HepG2 (cell line): ENCODE results near the gene GPR107. TPM values are rescaled to one million over a fixed set of nuclear protein-coding genes. Genes with fewer than 3 reads are reported as not detected.

Experiments
- ATAC-seq: fragments of 200-7000 bp; cut with Tn5 transposase; 3 replicates; pipeline ENCODE4 v1.9.1; 2020; ENCODE audit warnings: mild to moderate bottlenecking, moderate library complexity
- BruUV-seq: library from RNA; stranded (reverse); fragments of 400-500 nt; replicated peaks from 2 replicates; lab custom pipeline; 2021; lab: Mats Ljungman, UMichigan
- CTCF ChIA-PET: fragments of 300-600 bp; formaldehyde crosslinking; extraction: SDS; loops from one replicate; lab custom pipeline; 2021; ENCODE audit warnings: low total read pairs, inconsistent platforms, low intra/inter-chr PET ratio; lab: Yijun Ruan, JAX
- POLR2A ChIA-PET: fragments of 350-600 bp; sonication (Branson Sonifier 250); formaldehyde crosslinking; loops from one replicate; lab custom pipeline; 2020; ENCODE audit warnings: antibody characterized with exemption, inconsistent platforms; lab: Yijun Ruan, JAX
- DNase-seq: peaks from one replicate; pipeline ENCODE4 v3.0.0-alpha.2; 2015; ENCODE audit warnings: low spot score
- FAIRE-seq: peaks from 3 replicates; lab custom pipeline; 2011; peaks lifted over from hg19 to GRCh38; lab: Jason Lieb, UNC
- H2AFZ ChIP-seq: one replicate; pipeline ENCODE4 v1.6.1; 2011; ENCODE audit warnings: low read length, inconsistent platforms
- H3K27ac ChIP-seq: fragments of 300-600 bp; 3 replicates; pipeline ENCODE4 v1.8.0; 2011; ENCODE audit warnings: mixed run types, mild to moderate bottlenecking, mixed read lengths, low read length, inconsistent platforms; ENCODE audit not compliant: insufficient read depth; ENCODE audit errors: extremely low read length
- H3K27me3 ChIP-seq, 2 experiments: fragments of 200-600 bp in 1 of 2; 2 replicates in 1 of 2; 3 replicates in 1 of 2; pipeline versions ENCODE4 v1.6.0 to v1.8.0; 2011; ENCODE audit warnings: low read length in 2 of 2, mild to moderate bottlenecking in 2 of 2, moderate library complexity in 2 of 2, inconsistent platforms in 1 of 2; ENCODE audit not compliant: insufficient read depth in 2 of 2, control insufficient read depth in 1 of 2
- H3K36me3 ChIP-seq, 2 experiments: fragments of 200-600 bp in 1 of 2; replicated peaks in 1 of 2; 2 replicates in 1 of 2; 3 replicates in 1 of 2; pipeline versions ENCODE4 v1.5.1 to v1.8.0; 2011; ENCODE audit warnings: low read length in 2 of 2, inconsistent platforms in 1 of 2; ENCODE audit not compliant: insufficient read depth in 2 of 2, control insufficient read depth in 1 of 2
- H3K4me1 ChIP-seq: 2 replicates; pipeline ENCODE4 v1.5.1; 2012; ENCODE audit warnings: low read length, inconsistent platforms; ENCODE audit not compliant: insufficient read depth
- H3K4me2 ChIP-seq: 2 replicates; pipeline ENCODE4 v1.6.0; 2011; ENCODE audit warnings: low read depth, low read length, inconsistent platforms
- H3K4me3 ChIP-seq, 3 experiments: fragments of 200-600 bp in 1 of 3; sonication (generic), shearing (Covaris generic) in 1 of 3; replicated peaks in 1 of 3; 2 replicates each; pipeline ENCODE4 v1.5.1; 2011 to 2016; ENCODE audit warnings: low read length in 3 of 3, inconsistent platforms in 2 of 3, low read depth in 2 of 3, mild to moderate bottlenecking in 2 of 3, control low read depth in 1 of 3, mixed read lengths in 1 of 3; ENCODE audit not compliant: insufficient read depth in 1 of 3
- H3K79me2 ChIP-seq: one replicate; pipeline ENCODE4 v1.6.1; 2011; ENCODE audit warnings: low read length, inconsistent platforms; ENCODE audit not compliant: insufficient read depth
- H3K9ac ChIP-seq: 2 replicates; pipeline ENCODE4 v1.6.0; 2011; ENCODE audit warnings: mild to moderate bottlenecking, low read depth, low read length, inconsistent platforms; ENCODE audit not compliant: insufficient read depth
- H3K9me3 ChIP-seq: 2 replicates; pipeline ENCODE4 v1.5.1; 2012; ENCODE audit warnings: mild to moderate bottlenecking, low read length
- H4K20me1 ChIP-seq: 2 replicates; pipeline ENCODE4 v1.6.0; 2011; ENCODE audit warnings: inconsistent platforms, mild to moderate bottlenecking, low read length, moderate library complexity; ENCODE audit not compliant: insufficient read depth
- BRCA1 ChIP-seq: sonication (generic); formaldehyde crosslinking; IDR thresholded peaks from 2 replicates; pipeline ENCODE4 v1.4.0; 2020; ENCODE audit warnings: missing genetic modification reagents
- CSRNP2 ChIP-seq: sonication (generic); formaldehyde crosslinking; conservative IDR thresholded peaks from 2 replicates; pipeline ENCODE4 v1.8.0; 2022; ENCODE audit warnings: low read depth, missing genetic modification reagents
- KDM4B ChIP-seq: sonication (generic); formaldehyde crosslinking; IDR thresholded peaks from 2 replicates; pipeline ENCODE4 v1.4.0; 2020; ENCODE audit warnings: missing genetic modification reagents
- NFRKB ChIP-seq: fragments of 450-650 bp; IDR thresholded peaks from 2 replicates; pipeline ENCODE4 v1.6.1; 2017
- PAXIP1 ChIP-seq: sonication (generic); formaldehyde crosslinking; conservative IDR thresholded peaks from 2 replicates; pipeline ENCODE4 v1.4.0; 2020; ENCODE audit warnings: mild to moderate bottlenecking, missing genetic modification reagents, moderate library complexity
- ZBTB43 ChIP-seq: sonication (generic); formaldehyde crosslinking; conservative IDR thresholded peaks from 2 replicates; pipeline ENCODE4 v1.4.0; 2020; ENCODE audit warnings: missing genetic modification reagents
- ZFP36L1 ChIP-seq: sonication (generic); formaldehyde crosslinking; IDR thresholded peaks from 2 replicates; pipeline ENCODE4 v1.8.0; 2022; ENCODE audit warnings: mild to moderate bottlenecking, missing genetic modification reagents, moderate library complexity
- ZNF230 ChIP-seq: sonication (generic); formaldehyde crosslinking; IDR thresholded peaks from 2 replicates; pipeline ENCODE4 v1.4.0; 2020; ENCODE audit warnings: mild to moderate bottlenecking, missing genetic modification reagents
- ZNF589 ChIP-seq: sonication (generic); formaldehyde crosslinking; conservative IDR thresholded peaks from 2 replicates; pipeline ENCODE4 v1.8.0; 2022; ENCODE audit warnings: mild to moderate bottlenecking, moderate library complexity, missing genetic modification reagents
- ZNF615 ChIP-seq: sonication (generic); formaldehyde crosslinking; IDR thresholded peaks from 2 replicates; pipeline ENCODE4 v1.5.0; 2020; ENCODE audit warnings: mild to moderate bottlenecking, missing genetic modification reagents, borderline replicate concordance
- ZNF710 ChIP-seq: sonication (generic); formaldehyde crosslinking; IDR thresholded peaks from 2 replicates; pipeline ENCODE4 v1.5.0; 2020; ENCODE audit warnings: mild to moderate bottlenecking, missing genetic modification reagents, borderline replicate concordance
- WGBS: methylation state at CpG from one replicate; pipeline ENCODE4 v1.1.6; 2017; ENCODE audit warnings: low lambda C conversion rate; 5-methylcytosine and 5-hydroxymethylcytosine counted together
- in situ Hi-C: cut with HindIII; loops from 2 replicates; pipeline ENCODE4 v1.10.0; 2017; ENCODE audit warnings: low pct_unique_long_range_greater_than_20kb; ENCODE audit not compliant: extremely low pct_ligation_motif_present
- intact Hi-C: fragments of 100-400 bp; cut with micrococcal nuclease; formaldehyde crosslinking; loops from one replicate; pipeline ENCODE4 v1.10.0; 2022; ENCODE audit not compliant: unreplicated experiment
- polyA plus RNA-seq, 8 experiments: library from polyadenylated mRNA; depleted of rRNA in 3 of 8; stranded (reverse) in 7 of 8; unstranded in 1 of 8; fragments of >200 nt; fragmentation: Illumina TruSeq in 4 of 8; extraction: Trizol in 4 of 8; gene quantifications; 2 replicates each; pipeline versions ENCODE4 v1.2.1 to v1.2.3, GENCODE V29; 2011 to 2016; ENCODE audit warnings: low read depth in 4 of 8, missing spikeins in 1 of 8, mixed read lengths in 1 of 8; ENCODE audit not compliant: insufficient read depth in 1 of 8
- total RNA-seq, 5 experiments: library from RNA; depleted of rRNA; stranded (reverse); fragments of >200 nt; fragmentation: Illumina TruSeq; extraction: Trizol; gene quantifications; 2 replicates each; pipeline ENCODE4 v1.2.3, GENCODE V29; 2016; ENCODE audit warnings: low read depth in 1 of 5

GPR107 gene
- total and polyA plus RNA-seq, 2 of the 13 experiments (the other 11 are each of a cell fraction or from before 2014, with no cell fraction given), result 22.5 to 24.4 TPM

GRCh38 chr9:130179331-130179907, 125.7 kb downstream of the GPR107 start:
- in situ Hi-C loops, result no loop called here
- FAIRE-seq (no peak), ATAC-seq (no peak), DNase-seq (no peak)
- Histone ChIP-seq H3K27me3 (no peaks in the 10 kb centered on the region), H3K4me3 (no peak overlapping the region), H3K4me2 (no peak overlapping the region), H3K9me3 (no peaks in the 10 kb centered on the region), H3K27ac (no peak overlapping the region), H3K9ac (no peak overlapping the region), H3K4me1 (peaks cover 13% of the 10 kb centered on the region), H2AFZ (no peak overlapping the region), H3K36me3 (no peaks in the 10 kb centered on the region), H4K20me1 (no peaks in the 10 kb centered on the region), H3K79me2 (no peaks in the 10 kb centered on the region)
- CTCF ChIA-PET, result no interaction called here
- intact Hi-C loops, result no loop called here
- 83% methylated on average over 2 of the region's 2 CpGs for WGBS
- BruUV-seq, result no TSS peak
- TF ChIP-seq ZFP36L1 (CRISPR knock-in tag) (no peak), KDM4B (CRISPR knock-in tag) (no peak), PAXIP1 (CRISPR knock-in tag) (no peak), ZNF615 (CRISPR knock-in tag) (no peak), ZNF230 (no peak), BRCA1 (CRISPR knock-in tag) (no peak), ZNF710 (CRISPR knock-in tag) (no peak), CSRNP2 (no peak), ZBTB43 (CRISPR knock-in tag) (no peak), ZNF589 (no peak), NFRKB (no peak)
- POLR2A ChIA-PET, result no interaction called here
